A549 treated with AZD2906 at 1 μM for 4 hours (cell line): Measurements from ENCODE around the gene CREB5. TPM values are rescaled to one million over a fixed set of nuclear protein-coding genes. Genes with fewer than 3 reads are reported as not detected.

Experiments
- total RNA-seq: library from RNA; stranded (reverse); fragments of 200-300 nt; extraction: Qiagen RNA extraction; gene quantifications from 5 replicates; pipeline ENCODE4 v1.2.3, GENCODE V29; 2022

CREB5 gene
- total RNA-seq: 2.9 to 5.0 TPM (median 4.1 TPM) in 5 replicates

GRCh38 chr7:28411876-28412662 lies at the start of gene CREB5:
TSS of gene CREB5 (plus strand) at chr7:28412518. CDS start at chr7:28412915, 397 bp downstream.

Other genes with a start within 250 kb of the CREB5 start
- 4.2 to 7.3 TPM (median 5.7 TPM) in 5 replicates for gene JAZF1, start 231.7 kb upstream of the CREB5 start, total RNA-seq